HG02610 (cell line): ENCODE data around the gene PRPS1L1.

Experiments used
- ATAC-seq: cut with Tn5 transposase; IDR thresholded peaks from one replicate; pipeline ENCODE4 v1.9.1; 2021; ENCODE audit warnings: mild to moderate bottlenecking, moderate library complexity; ENCODE audit not compliant: unreplicated experiment

PRPS1L1 gene

GRCh38 chr7:18016547-18017444 is 10.8 kb downstream of the PRPS1L1 start:
- no peak for ATAC-seq

DNA sequence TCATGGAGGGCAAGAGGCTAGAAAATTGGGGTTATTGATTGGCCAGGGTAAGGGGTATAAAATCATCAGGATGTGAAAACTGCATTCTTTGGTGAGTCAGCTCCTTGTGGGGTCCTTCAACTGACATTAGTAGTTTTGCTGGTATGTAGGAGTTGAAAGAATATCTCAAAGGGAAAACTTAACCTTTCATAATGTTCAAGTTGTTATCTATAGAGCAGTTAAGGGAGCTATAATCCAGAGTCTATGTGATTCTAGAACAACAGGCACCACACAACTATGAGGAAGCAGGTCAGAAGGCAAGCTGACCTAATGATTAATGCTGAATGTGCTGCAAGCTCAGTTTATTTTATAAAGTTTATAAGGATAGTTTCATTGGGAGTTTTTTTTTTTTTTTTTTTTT is 13.7 kb downstream of the PRPS1L1 start:
- no peak for ATAC-seq

- ATAC-seq = no peak
Observed at GRCh38 chr7:18004372-18004771, 23.3 kb downstream of the PRPS1L1 start.

DNA sequence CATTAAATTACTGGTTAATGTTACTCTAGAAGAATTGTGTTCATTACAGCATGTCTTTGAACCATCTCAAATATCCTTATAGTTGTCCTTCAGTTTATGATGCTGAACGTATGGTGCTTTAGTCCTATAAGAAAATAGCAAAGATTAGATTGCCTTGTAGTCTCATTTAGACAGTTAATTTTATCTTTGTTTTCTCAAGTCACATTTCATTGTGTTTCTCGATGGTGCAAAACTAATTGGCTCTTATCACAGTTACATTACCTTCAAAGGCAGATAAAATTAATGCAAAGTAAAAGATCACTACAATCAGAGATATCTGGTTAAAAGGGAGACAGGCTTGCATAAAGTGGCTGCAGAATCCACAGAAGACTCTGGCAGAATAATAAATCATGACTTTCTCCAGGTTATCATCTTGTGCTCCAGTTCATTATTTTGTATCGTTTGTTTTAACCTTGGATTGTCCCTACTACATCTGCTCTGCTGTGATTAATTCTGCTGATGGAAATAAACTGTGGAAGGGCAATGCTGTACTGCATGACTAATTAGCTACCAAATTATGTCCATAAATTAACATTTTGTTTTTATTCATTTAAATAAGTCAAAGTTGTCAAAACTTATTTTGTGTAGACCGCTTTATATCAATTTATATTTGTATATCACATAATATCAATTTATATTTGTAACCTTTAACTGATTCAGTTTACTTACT is 24.2 kb downstream of the PRPS1L1 start:
- ATAC-seq = no peak

DNA sequence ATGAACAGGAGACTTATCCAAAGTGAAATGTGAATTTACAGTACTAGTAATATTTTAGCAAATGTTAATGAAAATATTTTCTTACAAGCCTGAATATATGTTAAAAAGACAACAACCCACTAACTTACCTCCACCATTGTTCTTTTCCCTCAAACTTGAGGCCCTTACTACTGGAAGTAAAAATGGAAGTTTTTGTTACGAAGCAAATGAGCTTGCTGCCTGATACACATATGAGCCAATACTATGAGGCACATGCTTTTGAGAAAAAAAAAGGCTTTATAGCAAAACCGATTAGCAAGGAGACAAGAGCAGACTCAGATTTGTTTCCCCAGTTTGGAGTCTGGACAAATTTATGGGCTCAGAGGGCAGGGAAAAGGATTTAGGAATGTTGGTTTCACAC is 29.0 kb downstream of the PRPS1L1 start:
- ATAC-seq = no peak

GRCh38 chr7:17996442-17997223 is 31.0 kb downstream of the PRPS1L1 start:
- no peak for ATAC-seq

- ATAC-seq = no peak
Observed at GRCh38 chr7:17996040-17996439, 31.6 kb downstream of the PRPS1L1 start.

DNA sequence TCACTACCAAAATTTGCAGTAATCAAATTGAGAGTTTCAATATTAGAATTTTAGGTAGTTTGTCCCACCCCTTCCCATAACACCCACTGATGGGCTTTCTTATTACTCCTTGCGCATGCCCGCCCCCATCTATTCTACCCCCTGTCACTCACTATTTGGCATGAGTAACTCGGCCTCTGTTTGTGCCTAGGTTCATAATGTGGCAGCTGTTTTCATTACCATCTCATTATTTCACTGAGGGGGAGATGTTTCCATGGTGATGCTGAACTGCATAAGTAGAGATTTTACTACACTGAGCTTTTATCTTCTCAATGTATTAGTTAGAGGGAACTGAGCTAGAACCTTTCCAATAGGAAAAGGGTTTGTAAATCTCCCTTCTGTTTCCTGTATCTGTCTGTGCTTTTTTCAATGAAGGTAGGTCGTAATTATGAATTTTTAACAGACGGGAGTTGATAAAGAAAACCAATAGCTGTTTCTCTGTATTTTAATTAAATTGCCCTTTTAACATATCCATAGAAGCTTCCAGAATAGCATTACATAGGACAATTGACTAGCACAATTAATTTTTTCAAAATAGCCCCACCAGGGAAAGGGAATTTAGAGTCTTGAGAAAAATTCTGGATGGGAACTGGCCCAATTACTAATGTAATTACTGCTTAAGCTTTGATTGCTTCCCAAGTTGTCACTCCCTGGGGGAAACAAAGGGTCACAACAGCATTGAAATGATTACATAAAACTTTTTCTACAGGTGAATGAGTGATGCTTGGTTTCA is 33.4 kb downstream of the PRPS1L1 start:
- no peak for ATAC-seq

DNA sequence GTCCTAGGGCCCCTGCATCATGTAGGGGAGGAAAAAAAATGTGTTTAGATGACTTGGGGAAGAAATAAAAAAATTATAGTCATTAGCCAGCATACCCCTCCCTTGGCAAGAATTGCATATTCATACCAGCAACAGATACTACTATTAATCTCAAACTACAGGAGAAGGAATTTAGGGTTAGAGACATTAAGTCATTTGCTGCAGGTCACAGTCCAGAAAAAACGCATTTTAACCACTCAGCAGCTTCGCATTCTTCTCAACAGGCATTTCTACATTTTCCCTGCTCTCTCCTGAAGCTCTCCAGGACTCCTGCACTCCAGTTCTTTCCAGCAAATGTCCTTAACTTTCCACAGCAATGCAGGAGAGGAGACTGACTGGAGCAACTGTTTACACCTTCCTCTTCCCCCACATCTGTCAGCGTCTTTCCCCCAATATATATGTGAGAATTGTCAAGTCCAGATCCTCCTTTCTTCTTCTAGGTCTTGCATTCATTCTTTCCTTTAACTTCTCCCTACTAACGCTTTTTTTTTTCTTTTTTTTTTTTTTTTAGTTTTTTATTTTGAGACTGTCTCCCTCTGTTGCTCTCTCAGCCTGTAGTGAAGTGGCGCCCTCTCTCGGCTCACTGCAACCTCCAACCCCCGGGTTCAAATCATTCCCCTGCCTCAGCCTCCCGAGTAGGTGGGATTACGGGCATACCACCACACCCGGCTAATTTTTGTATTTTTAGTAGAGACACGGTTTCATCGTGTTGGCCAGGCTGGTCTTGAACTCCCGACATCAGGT is 35.6 kb downstream of the PRPS1L1 start:
- no peak for ATAC-seq

DNA sequence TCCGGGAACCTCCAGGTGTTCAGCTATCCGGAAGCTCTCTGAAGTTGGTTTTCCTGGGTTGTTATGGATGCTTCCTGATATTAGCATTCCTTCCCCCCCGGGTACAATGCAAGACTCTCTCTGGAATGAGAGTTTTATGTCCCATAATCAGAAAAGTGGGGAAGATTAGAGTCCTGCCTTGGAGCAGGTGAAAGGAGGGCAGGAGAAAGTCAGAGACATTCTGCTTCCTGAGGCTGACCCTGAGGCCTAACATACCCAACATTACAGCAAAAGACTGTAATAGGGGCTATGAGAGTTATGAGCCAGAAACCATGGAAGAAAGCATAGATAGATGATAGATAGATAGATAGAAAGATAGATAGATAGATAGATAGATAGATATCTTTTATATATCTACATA is 36.9 kb downstream of the PRPS1L1 start:
- ATAC-seq = no peak

- no peak for ATAC-seq
Observed at GRCh38 chr7:17989546-17989945, 38.1 kb downstream of the PRPS1L1 start.

DNA sequence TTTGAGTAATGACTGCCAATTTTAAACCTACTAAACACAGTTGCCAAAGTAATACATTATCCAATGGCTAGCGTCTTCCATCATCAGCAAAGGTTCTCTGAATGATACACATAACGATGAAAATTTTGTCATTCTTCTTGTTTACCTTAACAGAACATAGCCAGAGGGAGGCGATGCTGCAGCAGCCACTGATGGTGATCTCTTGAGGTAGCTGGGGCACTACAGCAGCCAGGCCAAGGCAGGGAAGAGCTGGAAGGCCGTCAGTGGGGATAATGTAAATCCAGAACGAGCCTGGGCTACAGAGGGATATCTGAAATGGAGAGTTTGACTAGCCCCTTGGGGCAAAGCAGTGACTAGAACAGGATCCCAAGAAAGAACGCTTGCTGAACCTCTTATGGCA is 38.8 kb downstream of the PRPS1L1 start:
- no peak for ATAC-seq

GRCh38 chr7:17988141-17988540 is 39.5 kb downstream of the PRPS1L1 start:
- ATAC-seq = no peak

GRCh38 chr7:17986851-17987250 is 40.8 kb downstream of the PRPS1L1 start:
- no peak for ATAC-seq

GRCh38 chr7:17985473-17986239 is 42.0 kb downstream of the PRPS1L1 start:
- no peak for ATAC-seq

DNA sequence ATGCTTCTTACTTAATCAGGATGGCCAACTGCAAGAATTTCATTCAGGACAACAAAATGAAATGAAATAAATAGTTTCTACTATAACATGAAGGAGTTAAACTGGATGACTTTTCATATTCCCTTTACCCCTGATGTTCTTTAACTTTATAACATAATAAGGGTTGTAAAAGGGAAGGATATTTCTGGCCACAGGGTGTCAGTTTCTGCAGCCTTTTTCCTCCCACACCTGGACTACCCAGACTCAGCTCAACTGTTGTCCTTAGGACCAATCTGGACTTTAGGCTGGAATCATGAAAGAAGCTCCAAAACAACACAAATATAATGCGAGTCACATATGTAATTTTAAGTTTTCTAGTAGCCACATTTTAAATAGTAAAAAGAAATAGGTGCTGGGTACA is 43.4 kb downstream of the PRPS1L1 start:
- ATAC-seq = no peak

DNA sequence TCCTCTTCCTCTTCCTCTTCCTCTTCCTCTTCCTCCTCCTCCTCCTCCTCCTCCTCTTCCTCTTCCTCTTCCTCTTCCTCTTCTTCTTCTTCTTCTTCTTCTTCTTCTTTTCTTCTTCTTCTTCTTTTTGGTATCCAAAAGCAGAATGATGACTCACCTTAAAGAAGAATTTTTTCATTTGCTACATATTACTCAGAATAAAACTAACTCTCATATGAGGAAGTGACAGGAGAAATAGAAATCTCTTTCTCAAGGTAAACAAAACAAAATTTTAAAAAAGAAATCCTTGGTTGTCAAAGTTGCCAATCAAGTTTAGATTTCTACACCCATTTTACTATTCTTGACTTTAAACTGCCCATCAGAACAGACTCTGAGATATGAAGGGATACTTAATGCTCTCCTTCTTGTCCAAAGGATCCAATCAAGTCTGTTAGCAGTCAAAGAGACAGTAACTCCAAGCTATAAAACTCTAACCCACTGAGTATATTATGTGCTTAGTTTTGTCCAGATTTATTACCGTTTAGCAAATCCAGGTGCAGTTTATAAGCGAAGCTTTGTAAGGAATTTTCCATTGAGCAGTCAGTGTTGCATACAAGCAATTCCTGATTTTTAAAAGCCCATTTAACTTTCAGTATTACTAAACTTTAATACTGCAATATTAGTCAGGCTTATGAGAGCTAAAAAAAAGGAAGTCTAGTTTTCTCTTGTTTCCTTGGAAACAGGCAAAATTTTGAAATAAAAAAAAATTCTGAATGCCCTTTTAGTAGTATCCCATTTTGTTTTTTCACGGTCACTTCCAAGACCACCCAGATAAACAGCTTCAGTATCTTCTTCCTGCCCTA is 44.2 kb downstream of the PRPS1L1 start:
- ATAC-seq = no peak

DNA sequence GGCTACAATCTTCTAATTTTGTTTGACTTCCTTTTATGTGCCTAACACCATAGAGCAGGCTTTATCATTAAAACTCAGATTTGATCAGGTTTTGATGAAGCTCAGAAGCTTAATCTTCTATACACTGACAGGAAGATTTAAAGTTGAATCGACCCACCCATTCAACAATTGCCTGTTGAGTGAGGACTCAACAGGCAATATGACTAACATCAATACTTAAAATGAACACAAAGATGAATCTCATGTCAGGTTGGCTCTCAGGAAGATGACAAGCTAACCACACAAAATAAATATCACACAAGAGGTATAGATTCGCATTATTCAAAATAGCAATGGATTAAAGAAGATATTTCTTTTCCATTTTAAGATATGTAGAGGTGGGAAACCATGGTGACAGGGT is 50.7 kb downstream of the PRPS1L1 start:
- no peak for ATAC-seq
